Astrocyte (in vitro differentiated cells and primary cell): ENCODE data around the gene ACTN1. TPM values are rescaled to one million over a fixed set of nuclear protein-coding genes. Genes with fewer than 3 reads are reported as not detected.

Source experiments
- DNase-seq: peaks from one replicate; pipeline ENCODE4 v3.0.0-alpha.2; 2010; ENCODE audit warnings: low read depth
- FAIRE-seq: peaks from 2 replicates; lab custom pipeline; 2011; peaks lifted over from hg19 to GRCh38; lab: Jason Lieb, UNC
- H2AFZ ChIP-seq: 2 replicates; pipeline ENCODE4 v1.6.0; 2012; ENCODE audit warnings: low read depth, low read length, inconsistent platforms
- H3K27ac ChIP-seq: 2 replicates; pipeline ENCODE4 v1.5.1; 2011; ENCODE audit warnings: low read depth, low read length, inconsistent platforms
- H3K27me3 ChIP-seq: 2 replicates; pipeline ENCODE4 v1.6.0; 2011; ENCODE audit warnings: low read length, inconsistent platforms; ENCODE audit not compliant: insufficient read depth
- H3K36me3 ChIP-seq: 2 replicates; pipeline ENCODE4 v1.5.1; 2011; ENCODE audit warnings: low read length, inconsistent platforms; ENCODE audit not compliant: insufficient read depth
- H3K4me1 ChIP-seq: 2 replicates; pipeline ENCODE4 v1.5.1; 2011; ENCODE audit warnings: low read length, inconsistent platforms; ENCODE audit not compliant: insufficient read depth
- H3K4me2 ChIP-seq: 2 replicates; pipeline ENCODE4 v1.6.0; 2012; ENCODE audit warnings: low read length, inconsistent platforms
- H3K4me3 ChIP-seq: 2 replicates; pipeline ENCODE4 v1.5.1; 2011; ENCODE audit warnings: low read depth, mild to moderate bottlenecking, low read length, inconsistent platforms; ENCODE audit not compliant: insufficient read depth
- H3K79me2 ChIP-seq: 2 replicates; pipeline ENCODE4 v1.6.0; 2012; ENCODE audit warnings: mild to moderate bottlenecking, low read length, inconsistent platforms; ENCODE audit not compliant: insufficient read depth
- H3K9ac ChIP-seq: 2 replicates; pipeline ENCODE4 v1.6.0; 2012; ENCODE audit warnings: mild to moderate bottlenecking, low read length, inconsistent platforms
- H3K9me3 ChIP-seq: 2 replicates; pipeline ENCODE4 v1.5.1; 2012; ENCODE audit warnings: low read depth, mild to moderate bottlenecking, low read length, inconsistent platforms; ENCODE audit not compliant: insufficient read depth
- H4K20me1 ChIP-seq: 2 replicates; pipeline ENCODE4 v1.6.0; 2012; ENCODE audit warnings: low read length, inconsistent platforms; ENCODE audit not compliant: insufficient read depth
- H3K27ac Mint-ChIP-seq: one replicate; pipeline ENCODE4 v1.8.0; 2021; ENCODE audit warnings: mild to moderate bottlenecking, mixed read lengths; ENCODE audit not compliant: unreplicated experiment
- H3K27me3 Mint-ChIP-seq: one replicate; pipeline ENCODE4 v1.8.0; 2021; ENCODE audit warnings: low read depth, mixed read lengths; ENCODE audit not compliant: unreplicated experiment
- H3K36me3 Mint-ChIP-seq: one replicate; pipeline ENCODE4 v1.8.0; 2021; ENCODE audit warnings: low read depth, mixed read lengths; ENCODE audit not compliant: unreplicated experiment
- H3K4me1 Mint-ChIP-seq: one replicate; pipeline ENCODE4 v1.8.0; 2021; ENCODE audit warnings: low read depth, mixed read lengths; ENCODE audit not compliant: unreplicated experiment
- H3K4me3 Mint-ChIP-seq: one replicate; pipeline ENCODE4 v1.8.0; 2021; ENCODE audit warnings: mild to moderate bottlenecking, moderate library complexity, mixed read lengths; ENCODE audit not compliant: unreplicated experiment
- H3K9me3 Mint-ChIP-seq: one replicate; pipeline ENCODE4 v1.8.0; 2021; ENCODE audit warnings: mild to moderate bottlenecking, mixed read lengths; ENCODE audit not compliant: unreplicated experiment
- EZH2 ChIP-seq: IDR thresholded peaks from 2 replicates; pipeline ENCODE4 v1.6.1; 2012; ENCODE audit warnings: mild to moderate bottlenecking, low read length, inconsistent platforms; ENCODE audit not compliant: insufficient read depth
- total RNA-seq: library from RNA; stranded (reverse); gene quantifications from 2 replicates; pipeline ENCODE4 v1.2.1, GENCODE V29; 2021
- TF ChIP-seq, protein P1 (sequence below): IDR thresholded peaks from 2 replicates; pipeline ENCODE4 v1.5.1; 2011; ENCODE audit warnings: low read depth, mild to moderate bottlenecking, inconsistent platforms, low read length, moderate library complexity; ENCODE audit not compliant: insufficient read depth

ACTN1 gene
- total RNA-seq, 1 donor from 2014 or later: 1,163 TPM

DNA sequence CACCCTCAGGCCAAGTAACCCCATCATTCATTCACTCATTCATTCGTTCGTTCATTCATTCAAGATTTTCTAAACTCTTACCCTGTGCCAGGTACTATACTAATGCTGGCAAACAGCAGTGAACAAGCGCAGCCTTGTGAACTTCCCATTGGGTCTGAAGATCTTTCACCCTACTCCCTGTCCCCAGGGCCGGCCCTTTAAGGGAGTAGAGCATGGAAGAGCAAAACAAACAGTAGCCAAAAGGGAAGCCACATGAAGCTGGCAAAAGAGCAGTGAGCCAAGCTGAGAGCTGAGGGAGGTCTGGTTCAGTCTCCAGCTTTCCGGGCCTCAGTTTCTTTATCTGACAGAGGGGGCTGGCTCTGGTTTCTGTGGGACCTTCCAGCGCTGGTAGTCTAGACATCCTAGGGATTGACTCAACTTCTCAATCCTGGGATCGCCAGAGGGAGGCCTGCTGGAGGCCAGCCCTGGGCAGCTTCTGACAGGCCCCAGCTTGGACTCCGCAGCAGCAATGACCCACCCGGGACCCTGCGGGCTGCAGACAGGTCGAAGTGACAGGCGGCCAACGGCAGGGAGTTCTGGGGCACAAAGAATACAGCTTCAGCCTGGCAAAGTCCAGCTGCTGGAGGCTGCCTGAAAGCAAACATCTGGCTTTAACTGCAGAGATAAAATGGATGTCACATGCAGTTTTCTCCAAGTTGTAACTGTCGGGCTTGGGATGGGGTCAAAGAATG is 27.1 kb downstream of the ACTN1 start:
- H3K4me2 ChIP-seq: peak overlapping the region; percentile 79
- peak overlapping the region; percentile 87 for H3K27ac Mint-ChIP-seq

DNA sequence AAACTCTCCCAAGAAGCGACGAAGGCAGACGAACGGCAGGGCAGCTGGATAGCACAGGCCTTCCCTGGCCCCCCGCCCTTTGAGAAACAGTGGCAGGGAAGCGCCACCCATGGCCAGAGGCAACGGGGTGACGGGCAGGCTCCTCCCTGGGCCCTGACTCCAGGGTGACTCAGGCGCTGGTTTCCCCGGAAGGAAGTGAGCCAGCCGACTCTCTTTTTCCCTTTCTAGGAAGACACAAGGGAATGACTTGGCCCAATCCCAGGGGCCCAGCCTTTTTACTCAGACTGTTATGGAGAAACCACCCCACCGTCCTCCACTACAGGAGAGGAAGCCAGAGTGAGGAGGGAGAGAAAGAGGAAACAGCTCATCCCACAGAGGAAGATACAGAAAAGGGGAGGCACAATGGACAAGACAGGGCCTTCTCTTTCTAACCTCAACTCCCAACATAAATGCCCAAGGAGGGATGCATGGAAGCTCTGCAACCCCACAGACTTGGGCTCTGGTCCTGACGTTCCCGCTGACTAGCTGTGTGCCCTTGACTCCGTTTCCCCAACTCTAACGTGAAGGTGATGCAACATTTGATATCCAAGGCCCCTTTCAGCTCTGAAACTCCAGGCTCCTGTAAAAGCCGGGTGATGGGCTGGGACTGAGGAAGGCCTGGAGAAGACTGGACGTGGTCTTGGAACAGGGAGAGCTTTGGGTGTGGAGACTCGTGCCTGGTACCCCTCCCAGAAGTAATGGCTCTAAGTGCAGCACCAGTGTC is 27.9 kb downstream of the ACTN1 start:
- FAIRE-seq (peak; percentile 78), DNase-seq (peak; percentile 93)
- H3K27me3 ChIP-seq: no peaks in the 10 kb centered on the region
- no peaks in the 10 kb centered on the region for H3K9me3 Mint-ChIP-seq
- peak overlapping the region; percentile 68 for H3K9ac ChIP-seq
- no peaks in the 10 kb centered on the region for H3K9me3 ChIP-seq
- peak overlapping the region; percentile 79 for H3K4me2 ChIP-seq
- peaks cover 31% of the 10 kb centered on the region for H3K36me3 Mint-ChIP-seq
- peaks cover 17% of the 10 kb centered on the region for H3K36me3 ChIP-seq
- H3K4me1 Mint-ChIP-seq: peaks cover 91% of the 10 kb centered on the region
- H3K4me1 ChIP-seq: peaks cover 92% of the 10 kb centered on the region
- H3K27ac ChIP-seq: peak overlapping the region; percentile 93
- peaks cover 93% of the 10 kb centered on the region for H4K20me1 ChIP-seq
- peak overlapping the region; percentile 87 for H3K27ac Mint-ChIP-seq
- peaks cover 99% of the 10 kb centered on the region for H3K79me2 ChIP-seq
- no peaks in the 10 kb centered on the region for H3K27me3 Mint-ChIP-seq
- peak overlapping the region; percentile 11 for H3K4me3 ChIP-seq
- TF ChIP-seq EZH2: no peak
- TF ChIP-seq, protein P1, sequence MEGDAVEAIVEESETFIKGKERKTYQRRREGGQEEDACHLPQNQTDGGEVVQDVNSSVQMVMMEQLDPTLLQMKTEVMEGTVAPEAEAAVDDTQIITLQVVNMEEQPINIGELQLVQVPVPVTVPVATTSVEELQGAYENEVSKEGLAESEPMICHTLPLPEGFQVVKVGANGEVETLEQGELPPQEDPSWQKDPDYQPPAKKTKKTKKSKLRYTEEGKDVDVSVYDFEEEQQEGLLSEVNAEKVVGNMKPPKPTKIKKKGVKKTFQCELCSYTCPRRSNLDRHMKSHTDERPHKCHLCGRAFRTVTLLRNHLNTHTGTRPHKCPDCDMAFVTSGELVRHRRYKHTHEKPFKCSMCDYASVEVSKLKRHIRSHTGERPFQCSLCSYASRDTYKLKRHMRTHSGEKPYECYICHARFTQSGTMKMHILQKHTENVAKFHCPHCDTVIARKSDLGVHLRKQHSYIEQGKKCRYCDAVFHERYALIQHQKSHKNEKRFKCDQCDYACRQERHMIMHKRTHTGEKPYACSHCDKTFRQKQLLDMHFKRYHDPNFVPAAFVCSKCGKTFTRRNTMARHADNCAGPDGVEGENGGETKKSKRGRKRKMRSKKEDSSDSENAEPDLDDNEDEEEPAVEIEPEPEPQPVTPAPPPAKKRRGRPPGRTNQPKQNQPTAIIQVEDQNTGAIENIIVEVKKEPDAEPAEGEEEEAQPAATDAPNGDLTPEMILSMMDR: no peak
- H3K4me3 Mint-ChIP-seq: peak overlapping the region; percentile 60
- no peak overlapping the region for H2AFZ ChIP-seq

More for the DNA sequence above, 27.1 kb downstream of the ACTN1 start:
- Histone ChIP-seq H3K79me2 (peaks cover 99% of the 10 kb centered on the region), H3K27me3 (no peaks in the 10 kb centered on the region), H3K9ac (peak overlapping the region; percentile 68), H2AFZ (no peak overlapping the region), H3K4me1 (peaks cover 92% of the 10 kb centered on the region), H3K36me3 (peaks cover 19% of the 10 kb centered on the region), H4K20me1 (peaks cover 93% of the 10 kb centered on the region), H3K9me3 (no peaks in the 10 kb centered on the region), H3K4me3 (peak overlapping the region; percentile 15), H3K27ac (peak overlapping the region; percentile 93)
- H3K4me3 Mint-ChIP-seq: peak overlapping the region; percentile 60
- peaks cover 91% of the 10 kb centered on the region for H3K4me1 Mint-ChIP-seq
- peaks cover 31% of the 10 kb centered on the region for H3K36me3 Mint-ChIP-seq
- H3K9me3 Mint-ChIP-seq: no peaks in the 10 kb centered on the region
- no peak for FAIRE-seq
- DNase-seq: no peak
- TF ChIP-seq, protein P1: no peak
- TF ChIP-seq EZH2: no peak
- H3K27me3 Mint-ChIP-seq: no peaks in the 10 kb centered on the region
